MM.1S (cell line): Measurements from ENCODE around the gene TMPRSS15.

ENCODE experiments used
- DNase-seq: peaks from one replicate; pipeline ENCODE4 v3.0.0-alpha.2; 2015
- H2AFZ ChIP-seq: fragments of 300-600 bp; sonication (generic); 2 replicates; pipeline ENCODE4 v1.6.0; 2016; ENCODE audit warnings: antibody characterized with exemption, low read length
- H3F3A ChIP-seq: fragments of 300-600 bp; sonication (generic); 2 replicates; pipeline ENCODE4 v1.6.1; 2016; ENCODE audit warnings: mild to moderate bottlenecking, antibody characterized with exemption, low read length, moderate library complexity, mixed read lengths; ENCODE audit not compliant: insufficient read depth
- H3K27ac ChIP-seq: fragments of 300-600 bp; sonication (generic); 2 replicates; pipeline ENCODE4 v1.5.1; 2016; ENCODE audit warnings: mild to moderate bottlenecking, low read length
- H3K27me3 ChIP-seq: fragments of 300-600 bp; sonication (generic); replicated peaks from 2 replicates; pipeline ENCODE4 v1.6.0; 2016; ENCODE audit warnings: low read length; ENCODE audit not compliant: insufficient read depth
- H3K36me3 ChIP-seq: fragments of 300-600 bp; sonication (generic); replicated peaks from 2 replicates; pipeline ENCODE4 v1.6.1; 2016; ENCODE audit warnings: mild to moderate bottlenecking, low read length, mixed read lengths; ENCODE audit not compliant: insufficient read depth
- H3K4me1 ChIP-seq: fragments of 300-600 bp; sonication (generic); 2 replicates; pipeline ENCODE4 v1.6.1; 2016; ENCODE audit warnings: low read length, mixed read lengths
- H3K4me2 ChIP-seq: fragments of 300-600 bp; sonication (generic); 2 replicates; pipeline ENCODE4 v1.6.0; 2016; ENCODE audit warnings: low read depth, low read length
- H3K4me3 ChIP-seq: fragments of 300-600 bp; sonication (generic); 2 replicates; pipeline ENCODE4 v1.5.1; 2016; ENCODE audit warnings: low read length, mixed read lengths
- H3K79me2 ChIP-seq: fragments of 300-600 bp; sonication (generic); 2 replicates; pipeline ENCODE4 v1.6.1; 2016; ENCODE audit warnings: mixed run types, low read length, mixed read lengths
- H3K9ac ChIP-seq: fragments of 300-600 bp; sonication (generic); 2 replicates; pipeline ENCODE4 v1.6.1; 2016; ENCODE audit warnings: low read length, mixed read lengths
- H3K9me2 ChIP-seq: fragments of 300-600 bp; sonication (generic); replicated peaks from 2 replicates; pipeline ENCODE4 v1.6.1; 2016; ENCODE audit warnings: mild to moderate bottlenecking, low read length, mixed read lengths; ENCODE audit not compliant: insufficient read depth
- H3K9me3 ChIP-seq: fragments of 300-600 bp; sonication (generic); replicated peaks from 2 replicates; pipeline ENCODE4 v1.6.1; 2016; ENCODE audit warnings: mild to moderate bottlenecking, low read length, mixed read lengths; ENCODE audit not compliant: insufficient read depth
- H4K20me1 ChIP-seq: fragments of 300-600 bp; sonication (generic); 2 replicates; pipeline ENCODE4 v1.6.1; 2016; ENCODE audit warnings: mild to moderate bottlenecking, low read length, moderate library complexity, mixed read lengths; ENCODE audit not compliant: insufficient read depth
- CTCF ChIP-seq: fragments of 300-600 bp; sonication (generic); IDR thresholded peaks from 2 replicates; pipeline ENCODE4 v1.5.1; 2016; ENCODE audit warnings: antibody characterized with exemption, low read length, mixed read lengths
- EZH2phosphoT487 ChIP-seq: fragments of 300-600 bp; sonication (generic); IDR thresholded peaks from 2 replicates; pipeline ENCODE4 v1.6.1; 2018; ENCODE audit warnings: antibody characterized with exemption, low read length

Gene TMPRSS15

GRCh38 chr21:18220498-18220897 lies 183.1 kb downstream of the TMPRSS15 start:
- H3K4me1 ChIP-seq: no peaks in the 10 kb centered on the region
- no peak overlapping the region for H3K4me3 ChIP-seq
- H3F3A ChIP-seq: no peaks in the 10 kb centered on the region
- H2AFZ ChIP-seq: no peak overlapping the region
- no peaks in the 10 kb centered on the region for H3K27me3 ChIP-seq
- no peaks in the 10 kb centered on the region for H3K79me2 ChIP-seq
- H3K4me2 ChIP-seq: no peak overlapping the region
- no peak for DNase-seq
- TF ChIP-seq EZH2phosphoT487 (no peak), CTCF (no peak)
- no peaks in the 10 kb centered on the region for H3K9me2 ChIP-seq
- no peaks in the 10 kb centered on the region for H3K36me3 ChIP-seq
- no peak overlapping the region for H3K27ac ChIP-seq
- H4K20me1 ChIP-seq: no peaks in the 10 kb centered on the region
- H3K9me3 ChIP-seq: 0 out of 2 replicates have a peak, but pooled peaks cover 5% of the 10 kb centered on the region
- H3K9ac ChIP-seq: no peak overlapping the region
